ENCODE data around the gene NEB. TPM values are rescaled to one million over a fixed set of nuclear protein-coding genes. Genes with fewer than 3 reads are reported as not detected.

The NEB gene
- total and polyA plus RNA-seq, 2 of the 13 experiments (the other 11 are each of a cell fraction or from before 2014, with no cell fraction given) = 0.21 to 0.24 TPM

- no TSS peak for BruUV-seq (replicated peaks)
- DNase-seq (ENCODE audit: low spot score) = no peak
- CTCF ChIA-PET (ENCODE audit: low intra/inter-chr PET ratio, low total read pairs) = no interaction called here
- H3K79me2 ChIP-seq (ENCODE audit: insufficient read depth, low read length) = no peaks in the 10 kb centered on the region
- 97% methylated on average over 4 of the region's 4 CpGs for WGBS (ENCODE audit: low lambda C conversion rate)
- H4K20me1 ChIP-seq (ENCODE audit: insufficient read depth, low read length) = no peaks in the 10 kb centered on the region
- H3K9ac ChIP-seq (ENCODE audit: insufficient read depth, low read depth, low read length) = no peak overlapping the region
- intact Hi-C loops (cut with micrococcal nuclease; ENCODE audit: unreplicated experiment) = no loop called here
- no peak overlapping the region for H3K27ac ChIP-seq (ENCODE audit: extremely low read length, insufficient read depth, low read length)
- in situ Hi-C loops (cut with HindIII; ENCODE audit: extremely low pct_ligation_motif_present, low pct_unique_long_range_greater_than_20kb) = no loop called here
- no peak for FAIRE-seq
- no peaks in the 10 kb centered on the region for H3K36me3 ChIP-seq (replicated peaks in 1 of 2; ENCODE audit: control insufficient read depth in 1 of 2, insufficient read depth in 2 of 2, low read length in 2 of 2)
- H3K27me3 ChIP-seq (ENCODE audit: control insufficient read depth in 1 of 2, insufficient read depth in 2 of 2, low read length in 2 of 2) = no peaks in the 10 kb centered on the region
- H2AFZ ChIP-seq (ENCODE audit: low read length) = no peak overlapping the region
- no peak for TF ChIP-seq MTA1 (CRISPR knock-in tag; IDR thresholded peaks at IDR 0.05; ENCODE audit: borderline replicate concordance)
- no peak for TF ChIP-seq NRL (CRISPR knock-in tag; IDR thresholded peaks at IDR 0.05; ENCODE audit: borderline replicate concordance)
- no peak for TF ChIP-seq EHMT2 (IDR thresholded peaks at IDR 0.05; ENCODE audit: borderline replicate concordance, low read depth, low read length)
- no peak for TF ChIP-seq ESRRA (CRISPR knock-in tag; IDR thresholded peaks at IDR 0.05; ENCODE audit: low read depth)
- TF ChIP-seq, protein P1, sequence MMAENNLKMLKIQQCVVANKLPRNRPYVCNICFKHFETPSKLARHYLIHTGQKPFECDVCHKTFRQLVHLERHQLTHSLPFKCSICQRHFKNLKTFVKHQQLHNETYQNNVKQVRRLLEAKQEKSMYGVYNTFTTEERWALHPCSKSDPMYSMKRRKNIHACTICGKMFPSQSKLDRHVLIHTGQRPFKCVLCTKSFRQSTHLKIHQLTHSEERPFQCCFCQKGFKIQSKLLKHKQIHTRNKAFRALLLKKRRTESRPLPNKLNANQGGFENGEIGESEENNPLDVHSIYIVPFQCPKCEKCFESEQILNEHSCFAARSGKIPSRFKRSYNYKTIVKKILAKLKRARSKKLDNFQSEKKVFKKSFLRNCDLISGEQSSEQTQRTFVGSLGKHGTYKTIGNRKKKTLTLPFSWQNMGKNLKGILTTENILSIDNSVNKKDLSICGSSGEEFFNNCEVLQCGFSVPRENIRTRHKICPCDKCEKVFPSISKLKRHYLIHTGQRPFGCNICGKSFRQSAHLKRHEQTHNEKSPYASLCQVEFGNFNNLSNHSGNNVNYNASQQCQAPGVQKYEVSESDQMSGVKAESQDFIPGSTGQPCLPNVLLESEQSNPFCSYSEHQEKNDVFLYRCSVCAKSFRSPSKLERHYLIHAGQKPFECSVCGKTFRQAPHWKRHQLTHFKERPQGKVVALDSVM (CRISPR knock-in tag; IDR thresholded peaks at IDR 0.05) = no peak
- no peak for TF ChIP-seq NCOR1 (IDR thresholded peaks at IDR 0.05; ENCODE audit: borderline replicate concordance, low read length)
- TF ChIP-seq ZNF782 (CRISPR knock-in tag; IDR thresholded peaks at IDR 0.05; ENCODE audit: borderline replicate concordance) = no peak
- no peak for ATAC-seq
- no peak overlapping the region for H3K4me3 ChIP-seq (replicated peaks in 1 of 3; ENCODE audit: insufficient read depth in 1 of 3, low read depth in 2 of 3, low read length in 3 of 3)
- H3K4me1 ChIP-seq (ENCODE audit: insufficient read depth, low read length) = peaks cover 4% of the 10 kb centered on the region; the same call in 1 of the 2 replicates
- POLR2A ChIA-PET = no interaction called here
- H3K4me2 ChIP-seq (ENCODE audit: low read depth, low read length) = no peak overlapping the region
- no peaks in the 10 kb centered on the region for H3K9me3 ChIP-seq (ENCODE audit: low read length)
Measured at GRCh38 chr2:151491496-151491895, 242.8 kb downstream of the NEB start.
